A549 (cell line): Measurements from ENCODE around the gene COBL. TPM values are rescaled to one million over a fixed set of nuclear protein-coding genes. Genes with fewer than 3 reads are reported as not detected.

Experiments used
- ATAC-seq, 2 experiments: fragments of 200-7000 bp in 1 of 2; fragments of >200 bp in 1 of 2; cut with Nextera tagmentation in 1 of 2; cut with Tn5 transposase in 1 of 2; 3 replicates each; pipeline versions ENCODE4 v1.8.0 to v1.9.1; 2018 to 2020; ENCODE audit warnings: mild to moderate bottlenecking in 1 of 2, moderate library complexity in 1 of 2
- CTCF ChIA-PET: fragments of 300-600 bp; sonication (Branson Sonifier 250); formaldehyde crosslinking; extraction: SDS; loops from one replicate; lab custom pipeline; 2021; ENCODE audit warnings: antibody characterized with exemption, inconsistent platforms; lab: Yijun Ruan, JAX
- POLR2A ChIA-PET: fragments of 350-600 bp; formaldehyde crosslinking; extraction: SDS; loops from one replicate; lab custom pipeline; 2021; ENCODE audit warnings: antibody characterized with exemption, inconsistent platforms; lab: Yijun Ruan, JAX
- DNase-seq, 2 experiments: peaks; one replicate each; pipeline versions ENCODE4 v3.0.0 to v3.0.0-alpha.2; 2011 to 2016; ENCODE audit warnings: low read depth in 1 of 2, low spot score in 1 of 2
- FAIRE-seq: peaks from 2 replicates; lab custom pipeline; 2011; peaks lifted over from hg19 to GRCh38; lab: Jason Lieb, UNC
- H3K27ac ChIP-seq, 2 experiments: fragments of >200 bp; sonication (Bioruptor Twin); formaldehyde crosslinking; 3 replicates each; pipeline ENCODE4 v1.5.1; 2016 to 2017
- H3K4me1 ChIP-seq: fragments of >200 bp; sonication (Bioruptor Twin); formaldehyde crosslinking; 3 replicates; pipeline ENCODE4 v1.6.1; 2016
- H3K4me2 ChIP-seq: fragments of >200 bp; sonication (Bioruptor Twin); formaldehyde crosslinking; 3 replicates; pipeline ENCODE4 v1.6.1; 2016
- H3K4me3 ChIP-seq: fragments of >200 bp; sonication (Bioruptor Twin); formaldehyde crosslinking; 3 replicates; pipeline ENCODE4 v1.5.1; 2016
- H3K9me3 ChIP-seq: fragments of >200 bp; sonication (Bioruptor Twin); formaldehyde crosslinking; 3 replicates; pipeline ENCODE4 v1.6.1; 2016
- EHMT2 ChIP-seq: fragments of 200-600 bp; sonication (generic); IDR thresholded peaks from 2 replicates; pipeline ENCODE4 v1.6.1; 2016; ENCODE audit warnings: antibody characterized with exemption, low read depth, mild to moderate bottlenecking, moderate library complexity
- EP300 ChIP-seq, 2 experiments: fragments of >200 bp; sonication (Bioruptor Twin); formaldehyde crosslinking; IDR thresholded peaks; 2 replicates in 1 of 2; 3 replicates in 1 of 2; pipeline ENCODE4 v1.6.1; 2016 to 2017
- FOSB ChIP-seq: fragments of 250-450 bp; sonication (Bioruptor Pico); IDR thresholded peaks from 2 replicates; pipeline ENCODE4 v1.5.0; 2020; ENCODE audit warnings: mild to moderate bottlenecking, moderate library complexity
- HDAC2 ChIP-seq: fragments of 200-600 bp; sonication (generic); IDR thresholded peaks from 2 replicates; pipeline ENCODE4 v1.6.1; 2016
- HEYL ChIP-seq: fragments of 250-450 bp; sonication (Bioruptor Pico); IDR thresholded peaks from 2 replicates; pipeline ENCODE4 v1.8.0; 2021; ENCODE audit warnings: mild to moderate bottlenecking, moderate library complexity
- HOXA7 ChIP-seq: fragments of 250-450 bp; sonication (Bioruptor Pico); IDR thresholded peaks from 2 replicates; pipeline ENCODE4 v1.5.0; 2020; ENCODE audit warnings: mild to moderate bottlenecking, moderate library complexity
- HOXB13 ChIP-seq: fragments of 250-450 bp; sonication (Bioruptor Pico); IDR thresholded peaks from 2 replicates; pipeline ENCODE4 v1.5.0; 2020; ENCODE audit warnings: low read depth, mild to moderate bottlenecking, moderate library complexity
- HOXB5 ChIP-seq: fragments of 250-450 bp; sonication (Bioruptor Pico); IDR thresholded peaks from 2 replicates; pipeline ENCODE4 v1.5.0; 2020; ENCODE audit warnings: mild to moderate bottlenecking, moderate library complexity
- NR3C1 ChIP-seq: fragments of >200 bp; sonication (Bioruptor Twin); formaldehyde crosslinking; IDR thresholded peaks from 3 replicates; pipeline ENCODE4 v1.6.1; 2017
- POLR2A ChIP-seq: IDR thresholded peaks from 2 replicates; pipeline ENCODE4 v1.6.1; 2012; ENCODE audit warnings: mild to moderate bottlenecking, low read length
- POLR2AphosphoS2 ChIP-seq: conservative IDR thresholded peaks from 2 replicates; pipeline ENCODE4 v1.6.1; 2012; ENCODE audit warnings: low read length, improper control_type of control experiment, inconsistent platforms
- RAD21 ChIP-seq, 2 experiments: fragments of >200 bp in 1 of 2; sonication (Bioruptor Twin) in 1 of 2; formaldehyde crosslinking in 1 of 2; IDR thresholded peaks in 1 of 2; conservative IDR thresholded peaks in 1 of 2; 2 replicates in 1 of 2; 3 replicates in 1 of 2; pipeline ENCODE4 v1.6.1; 2012 to 2018; ENCODE audit warnings: inconsistent platforms in 1 of 2
- RARB ChIP-seq: fragments of 250-450 bp; sonication (Bioruptor Pico); IDR thresholded peaks from 2 replicates; pipeline ENCODE4 v1.8.0; 2021; ENCODE audit warnings: mild to moderate bottlenecking, moderate library complexity
- RCOR1 ChIP-seq: fragments of 150-350 bp; IDR thresholded peaks from 2 replicates; pipeline ENCODE4 v1.6.1; 2014; ENCODE audit warnings: antibody characterized with exemption, low read length, low read depth
- RFX5 ChIP-seq: fragments of 450-650 bp; IDR thresholded peaks from 2 replicates; pipeline ENCODE4 v1.7.1; 2014; ENCODE audit warnings: antibody characterized with exemption, mild to moderate bottlenecking, moderate library complexity
- RNF2 ChIP-seq: fragments of 200-600 bp; sonication (generic); IDR thresholded peaks from 2 replicates; pipeline ENCODE4 v1.6.1; 2016; ENCODE audit warnings: low read depth, mild to moderate bottlenecking, antibody characterized with exemption, moderate library complexity, borderline replicate concordance
- SMC3 ChIP-seq: fragments of >200 bp; sonication (Bioruptor Twin); formaldehyde crosslinking; IDR thresholded peaks from 3 replicates; pipeline ENCODE4 v1.6.1; 2018; ENCODE audit warnings: inconsistent platforms
- ZC3H11A ChIP-seq: fragments of 450-650 bp; IDR thresholded peaks from 2 replicates; pipeline ENCODE4 v1.6.1; 2014; ENCODE audit warnings: antibody characterized with exemption, mild to moderate bottlenecking
- ZFP36 ChIP-seq: fragments of 450-650 bp; IDR thresholded peaks from 2 replicates; pipeline ENCODE4 v1.6.1; 2014; ENCODE audit warnings: borderline replicate concordance; ENCODE audit not compliant: partially characterized antibody
- WGBS: methylation state at CpG from one replicate; pipeline ENCODE4 v1.1.6; 2017; ENCODE audit errors: missing lambda C conversion rate; 5-methylcytosine and 5-hydroxymethylcytosine counted together
- polyA plus RNA-seq, 4 experiments: library from polyadenylated mRNA; depleted of rRNA in 3 of 4; stranded (reverse); fragments of >200 nt; fragmentation: RNase III in 1 of 4; extraction: RNeasy Plus Mini Kit Qiagen cat#74134 plus additional on column Dnase treatment in 1 of 4; gene quantifications; 2 replicates in 3 of 4; 3 replicates in 1 of 4; pipeline ENCODE4 v1.2.3, GENCODE V29; 2011 to 2017
- TF ChIP-seq, protein P1 (sequence below): fragments of 250-450 bp; sonication (Bioruptor Pico); IDR thresholded peaks from 2 replicates; pipeline ENCODE4 v1.5.0; 2020; ENCODE audit warnings: low read depth, mild to moderate bottlenecking, moderate library complexity
- TF ChIP-seq, protein P2 (sequence below): fragments of 250-450 bp; sonication (Bioruptor Pico); IDR thresholded peaks from 2 replicates; pipeline ENCODE4 v1.5.0; 2021; ENCODE audit warnings: mild to moderate bottlenecking, moderate library complexity, borderline replicate concordance
- TF ChIP-seq, protein P3 (sequence below): fragments of 200-600 bp; sonication (generic); IDR thresholded peaks from 2 replicates; pipeline ENCODE4 v1.6.1; 2016; ENCODE audit warnings: antibody characterized with exemption, mild to moderate bottlenecking, moderate library complexity
- TF ChIP-seq, protein P4 (sequence below): fragments of 450-650 bp; IDR thresholded peaks from 2 replicates; pipeline ENCODE4 v1.6.1; 2014; ENCODE audit warnings: antibody characterized with exemption

COBL gene
- polyA plus RNA-seq, 2 of the 4 experiments (the other 2 are of a cell fraction), result 1.5 to 7.4 TPM

DNA sequence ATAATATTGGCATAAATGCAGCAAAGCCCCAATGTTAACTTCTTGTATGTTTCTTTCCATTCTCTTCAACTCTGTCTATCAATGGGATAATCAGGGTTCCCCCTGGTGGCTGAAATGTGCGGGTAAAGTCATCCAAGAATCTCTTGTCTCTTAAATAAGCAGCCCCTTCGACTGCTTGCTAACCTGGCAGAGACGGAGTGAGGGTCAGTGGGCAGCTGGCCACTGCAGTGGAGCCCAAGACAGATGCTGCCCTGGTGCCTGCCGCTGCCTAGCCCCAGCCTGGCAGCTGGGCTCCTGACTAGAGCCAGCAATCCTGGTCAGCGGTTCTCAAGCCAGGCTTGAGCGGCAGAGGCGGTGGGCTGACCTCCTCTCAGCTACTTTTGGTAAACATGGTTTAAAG lies 248.9 kb downstream of the COBL start (continued):
- TF ChIP-seq HDAC2 (no peak), RAD21 (conservative IDR thresholded peaks at IDR 0.05 in 1 of 2, IDR thresholded peaks at IDR 0.05 in 1 of 2) (peak; percentile 85 to 87), NR3C1 (no peak), HOXA7 (CRISPR knock-in tag) (no peak), EP300 (IDR thresholded peaks at IDR 0.05) (no peak), EHMT2 (no peak)

DNA sequence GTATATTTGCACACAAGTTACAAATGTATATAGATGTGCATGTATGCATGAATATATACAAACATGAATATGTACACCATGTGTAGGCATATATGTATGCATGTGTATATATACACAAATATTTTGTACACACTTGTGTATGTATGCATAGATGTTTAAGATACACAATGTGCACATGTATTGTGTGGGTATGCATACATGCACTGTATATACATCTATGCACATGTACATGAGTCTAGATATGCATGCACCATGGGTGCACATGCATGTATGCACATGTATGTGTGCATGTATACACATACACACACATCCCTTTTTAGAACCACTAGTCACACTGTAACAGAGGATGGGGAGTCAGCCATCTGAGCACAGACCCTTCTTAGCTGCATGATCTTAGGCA lies 249.4 kb downstream of the COBL start:
- Histone ChIP-seq H3K4me1 (0 out of 3 replicates have a peak, but pooled peaks cover 5% of the 10 kb centered on the region), H3K4me3 (no peak overlapping the region), H3K27ac (no peak overlapping the region), H3K9me3 (no peaks in the 10 kb centered on the region), H3K4me2 (no peak overlapping the region)
- DNase-seq (no peak), FAIRE-seq (no peak), ATAC-seq (peak in 1 of 2 experiments; percentile 66; a peak in 3 of 6 replicates)
- ChIA-PET CTCF (interaction anchor here (0.6 to 3.2 kb wide), 51 partner anchors 10 to 600 kb away, joined by 3 to 28 read pairs (median 4); no protein-coding TSS in a partner anchor), POLR2A (no interaction called here)
- TF ChIP-seq RARB (CRISPR knock-in tag) (no peak), POLR2A (no peak), ZFP36 (no peak)

DNA sequence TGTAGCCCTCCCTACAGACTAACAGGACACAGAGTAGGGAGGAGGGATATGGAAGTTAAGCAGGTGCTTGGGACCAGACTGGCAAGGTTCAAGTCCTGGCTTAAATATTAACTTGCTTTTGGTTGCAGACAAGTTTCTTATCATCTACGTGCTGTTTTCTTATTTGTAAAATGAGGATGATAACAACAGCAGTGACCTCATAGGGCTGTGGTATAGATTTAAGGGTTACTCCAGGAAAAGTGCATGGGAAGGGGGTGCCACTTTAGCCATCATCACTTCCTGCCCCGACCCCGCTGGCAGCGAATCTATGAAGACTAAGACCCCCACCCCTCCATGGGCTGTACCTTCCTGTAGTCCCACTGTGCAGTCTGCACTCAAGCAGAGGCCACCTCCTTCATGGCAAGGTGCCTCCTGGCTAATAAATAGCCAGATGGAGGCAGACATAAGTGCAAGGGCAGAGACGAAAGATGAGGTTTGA lies 250.2 kb downstream of the COBL start:
- ChIA-PET POLR2A (no interaction called here), CTCF (interaction anchor here (1.2 to 3.2 kb wide), 7 partner anchors 10 to 600 kb away, joined by 3 to 28 read pairs (median 12); no protein-coding TSS in a partner anchor)
- Histone ChIP-seq H3K4me1 (0 out of 3 replicates have a peak, but pooled peaks cover 5% of the 10 kb centered on the region), H3K27ac (no peak overlapping the region; a peak in 1 of 6 replicates), H3K9me3 (no peaks in the 10 kb centered on the region), H3K4me2 (no peak overlapping the region), H3K4me3 (no peak overlapping the region)
- WGBS, result 74% methylated on average over 5 of the region's 5 CpGs
- ATAC-seq (no peak), DNase-seq (no peak), FAIRE-seq (no peak)
- TF ChIP-seq RCOR1 (no peak), SMC3 (no peak), FOSB (CRISPR knock-in tag) (no peak), RNF2 (no peak), HOXB13 (CRISPR knock-in tag) (no peak), RFX5 (no peak), HOXA7 (CRISPR knock-in tag) (no peak), POLR2AphosphoS2 (no peak), ZC3H11A (no peak), HDAC2 (no peak), EHMT2 (no peak), HEYL (CRISPR knock-in tag) (no peak), NR3C1 (no peak)
- TF ChIP-seq, protein P1, sequence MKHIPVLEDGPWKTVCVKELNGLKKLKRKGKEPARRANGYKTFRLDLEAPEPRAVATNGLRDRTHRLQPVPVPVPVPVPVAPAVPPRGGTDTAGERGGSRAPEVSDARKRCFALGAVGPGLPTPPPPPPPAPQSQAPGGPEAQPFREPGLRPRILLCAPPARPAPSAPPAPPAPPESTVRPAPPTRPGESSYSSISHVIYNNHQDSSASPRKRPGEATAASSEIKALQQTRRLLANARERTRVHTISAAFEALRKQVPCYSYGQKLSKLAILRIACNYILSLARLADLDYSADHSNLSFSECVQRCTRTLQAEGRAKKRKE (CRISPR knock-in tag), result no peak
- TF ChIP-seq, protein P2, sequence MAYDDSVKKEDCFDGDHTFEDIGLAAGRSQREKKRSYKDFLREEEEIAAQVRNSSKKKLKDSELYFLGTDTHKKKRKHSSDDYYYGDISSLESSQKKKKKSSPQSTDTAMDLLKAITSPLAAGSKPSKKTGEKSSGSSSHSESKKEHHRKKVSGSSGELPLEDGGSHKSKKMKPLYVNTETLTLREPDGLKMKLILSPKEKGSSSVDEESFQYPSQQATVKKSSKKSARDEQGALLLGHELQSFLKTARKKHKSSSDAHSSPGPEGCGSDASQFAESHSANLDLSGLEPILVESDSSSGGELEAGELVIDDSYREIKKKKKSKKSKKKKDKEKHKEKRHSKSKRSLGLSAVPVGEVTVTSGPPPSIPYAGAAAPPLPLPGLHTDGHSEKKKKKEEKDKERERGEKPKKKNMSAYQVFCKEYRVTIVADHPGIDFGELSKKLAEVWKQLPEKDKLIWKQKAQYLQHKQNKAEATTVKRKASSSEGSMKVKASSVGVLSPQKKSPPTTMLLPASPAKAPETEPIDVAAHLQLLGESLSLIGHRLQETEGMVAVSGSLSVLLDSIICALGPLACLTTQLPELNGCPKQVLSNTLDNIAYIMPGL, result no peak
- TF ChIP-seq, all 56 proteins: peak for 0

DNA sequence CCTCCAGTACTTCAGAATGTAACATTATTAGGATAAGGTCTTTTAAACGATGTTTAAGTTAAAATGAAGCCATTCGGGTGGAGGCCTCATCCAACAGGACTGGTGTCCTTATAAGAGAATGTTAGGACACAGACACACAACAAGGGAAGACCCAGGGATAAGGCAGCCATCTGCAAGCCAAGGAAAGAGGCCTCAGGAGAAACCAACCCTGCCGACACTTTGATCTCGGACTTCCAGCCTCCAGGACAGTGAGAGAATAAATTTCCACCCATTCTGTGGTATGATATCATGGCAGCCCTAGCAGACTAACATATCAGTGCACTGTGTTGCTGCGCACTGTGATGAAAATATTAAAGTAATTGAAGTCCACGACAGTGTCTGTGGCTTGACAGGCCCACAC lies 250.8 kb downstream of the COBL start:
- TF ChIP-seq, protein P3, sequence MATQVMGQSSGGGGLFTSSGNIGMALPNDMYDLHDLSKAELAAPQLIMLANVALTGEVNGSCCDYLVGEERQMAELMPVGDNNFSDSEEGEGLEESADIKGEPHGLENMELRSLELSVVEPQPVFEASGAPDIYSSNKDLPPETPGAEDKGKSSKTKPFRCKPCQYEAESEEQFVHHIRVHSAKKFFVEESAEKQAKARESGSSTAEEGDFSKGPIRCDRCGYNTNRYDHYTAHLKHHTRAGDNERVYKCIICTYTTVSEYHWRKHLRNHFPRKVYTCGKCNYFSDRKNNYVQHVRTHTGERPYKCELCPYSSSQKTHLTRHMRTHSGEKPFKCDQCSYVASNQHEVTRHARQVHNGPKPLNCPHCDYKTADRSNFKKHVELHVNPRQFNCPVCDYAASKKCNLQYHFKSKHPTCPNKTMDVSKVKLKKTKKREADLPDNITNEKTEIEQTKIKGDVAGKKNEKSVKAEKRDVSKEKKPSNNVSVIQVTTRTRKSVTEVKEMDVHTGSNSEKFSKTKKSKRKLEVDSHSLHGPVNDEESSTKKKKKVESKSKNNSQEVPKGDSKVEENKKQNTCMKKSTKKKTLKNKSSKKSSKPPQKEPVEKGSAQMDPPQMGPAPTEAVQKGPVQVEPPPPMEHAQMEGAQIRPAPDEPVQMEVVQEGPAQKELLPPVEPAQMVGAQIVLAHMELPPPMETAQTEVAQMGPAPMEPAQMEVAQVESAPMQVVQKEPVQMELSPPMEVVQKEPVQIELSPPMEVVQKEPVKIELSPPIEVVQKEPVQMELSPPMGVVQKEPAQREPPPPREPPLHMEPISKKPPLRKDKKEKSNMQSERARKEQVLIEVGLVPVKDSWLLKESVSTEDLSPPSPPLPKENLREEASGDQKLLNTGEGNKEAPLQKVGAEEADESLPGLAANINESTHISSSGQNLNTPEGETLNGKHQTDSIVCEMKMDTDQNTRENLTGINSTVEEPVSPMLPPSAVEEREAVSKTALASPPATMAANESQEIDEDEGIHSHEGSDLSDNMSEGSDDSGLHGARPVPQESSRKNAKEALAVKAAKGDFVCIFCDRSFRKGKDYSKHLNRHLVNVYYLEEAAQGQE, result no peak
- TF ChIP-seq EP300 (IDR thresholded peaks at IDR 0.05) (no peak), ZC3H11A (no peak), HOXB5 (CRISPR knock-in tag) (no peak), FOSB (CRISPR knock-in tag) (no peak), EHMT2 (no peak)
- TF ChIP-seq, protein P4, sequence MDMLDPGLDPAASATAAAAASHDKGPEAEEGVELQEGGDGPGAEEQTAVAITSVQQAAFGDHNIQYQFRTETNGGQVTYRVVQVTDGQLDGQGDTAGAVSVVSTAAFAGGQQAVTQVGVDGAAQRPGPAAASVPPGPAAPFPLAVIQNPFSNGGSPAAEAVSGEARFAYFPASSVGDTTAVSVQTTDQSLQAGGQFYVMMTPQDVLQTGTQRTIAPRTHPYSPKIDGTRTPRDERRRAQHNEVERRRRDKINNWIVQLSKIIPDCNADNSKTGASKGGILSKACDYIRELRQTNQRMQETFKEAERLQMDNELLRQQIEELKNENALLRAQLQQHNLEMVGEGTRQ, result no peak
- Histone ChIP-seq H3K4me3 (no peak overlapping the region), H3K4me2 (no peak overlapping the region), H3K27ac (no peak overlapping the region), H3K4me1 (0 out of 3 replicates have a peak, but pooled peaks cover 5% of the 10 kb centered on the region), H3K9me3 (no peaks in the 10 kb centered on the region)
- 87% methylated on average over 6 of the region's 6 CpGs for whole genome bisulfite sequencing
- FAIRE-seq (no peak), ATAC-seq (no peak), DNase-seq (no peak)
- ChIA-PET CTCF (interaction anchor here (0.9 to 1.3 kb wide), 2 partner anchors 62 to 172 kb away, joined by 3 read pairs; no protein-coding TSS in a partner anchor), POLR2A (interaction anchor here (1.4 kb wide), 1 partner anchor 272 kb away, joined by 3 read pairs; no protein-coding TSS in a partner anchor)
